Measurements from ENCODE around the gene RAD54L. TPM values are rescaled to one million over a fixed set of nuclear protein-coding genes. Genes with fewer than 3 reads are reported as not detected.
A peak's percentile ranks its signal among the peaks of the same experiment; 100 is the strongest.

RAD54L gene
- total RNA-seq, 1 donor, result 1.4 TPM

- Histone ChIP-seq H3K36me3 (ENCODE audit: insufficient read depth, low read length) (peaks cover 50% of the 10 kb centered on the region), H4K20me1 (ENCODE audit: insufficient read depth, low read length) (no peaks in the 10 kb centered on the region), H3K9me3 (ENCODE audit: low read depth, low read length) (no peaks in the 10 kb centered on the region), H3K27ac (ENCODE audit: low read depth, low read length) (no peak overlapping the region), H3K4me2 (ENCODE audit: insufficient read depth, low read length) (no peak overlapping the region), H3K4me3 (ENCODE audit: insufficient read depth, low read length) (no peak overlapping the region), H2AFZ (ENCODE audit: low read length) (no peak overlapping the region), H3K79me2 (ENCODE audit: insufficient read depth, low read length) (no peaks in the 10 kb centered on the region), H3K4me1 (ENCODE audit: insufficient read depth, low read length) (no peaks in the 10 kb centered on the region), H3K27me3 (ENCODE audit: insufficient read depth, low read length) (no peaks in the 10 kb centered on the region)
- peak; percentile 69 for DNase-seq (ENCODE audit: insufficient read length, low spot score, missing footprints)
- TF ChIP-seq CTCF (IDR thresholded peaks at IDR 0.05; ENCODE audit: extremely low read depth, low read depth, low read length), result no peak
These were observed 26.9 kb downstream of the RAD54L start for GRCh38 chr1:46274225-46275029.

- no peak for DNase-seq (ENCODE audit: insufficient read length, low spot score, missing footprints)
These were observed 27.4 kb downstream of the RAD54L start for GRCh38 chr1:46275030-46275337.

GRCh38 chr1:46277658-46278373 lies 30.3 kb downstream of the RAD54L start:
- Histone ChIP-seq H3K4me2 (ENCODE audit: insufficient read depth, low read length) (no peak overlapping the region), H3K4me3 (ENCODE audit: insufficient read depth, low read length) (no peak overlapping the region), H3K27me3 (ENCODE audit: insufficient read depth, low read length) (no peaks in the 10 kb centered on the region), H3K27ac (ENCODE audit: low read depth, low read length) (no peak overlapping the region), H2AFZ (ENCODE audit: low read length) (no peak overlapping the region), H3K9me3 (ENCODE audit: low read depth, low read length) (no peaks in the 10 kb centered on the region), H3K4me1 (ENCODE audit: insufficient read depth, low read length) (no peaks in the 10 kb centered on the region), H4K20me1 (ENCODE audit: insufficient read depth, low read length) (no peaks in the 10 kb centered on the region), H3K36me3 (ENCODE audit: insufficient read depth, low read length) (peaks cover 62% of the 10 kb centered on the region), H3K79me2 (ENCODE audit: insufficient read depth, low read length) (peaks cover 2% of the 10 kb centered on the region)
- no peak for TF ChIP-seq CTCF (IDR thresholded peaks at IDR 0.05; ENCODE audit: extremely low read depth, low read depth, low read length)
- peak; percentile 29 for DNase-seq (ENCODE audit: insufficient read length, low spot score, missing footprints)

More at GRCh38 chr1:46275030-46275337, 27.4 kb downstream of the RAD54L start:
- Histone ChIP-seq H3K79me2 (ENCODE audit: insufficient read depth, low read length) (no peaks in the 10 kb centered on the region), H3K4me2 (ENCODE audit: insufficient read depth, low read length) (no peak overlapping the region), H3K27ac (ENCODE audit: low read depth, low read length) (no peak overlapping the region), H3K9me3 (ENCODE audit: low read depth, low read length) (no peaks in the 10 kb centered on the region), H2AFZ (ENCODE audit: low read length) (no peak overlapping the region), H4K20me1 (ENCODE audit: insufficient read depth, low read length) (no peaks in the 10 kb centered on the region), H3K27me3 (ENCODE audit: insufficient read depth, low read length) (no peaks in the 10 kb centered on the region), H3K36me3 (ENCODE audit: insufficient read depth, low read length) (peaks cover 55% of the 10 kb centered on the region), H3K4me1 (ENCODE audit: insufficient read depth, low read length) (no peaks in the 10 kb centered on the region), H3K4me3 (ENCODE audit: insufficient read depth, low read length) (no peak overlapping the region)
- no peak for TF ChIP-seq CTCF (IDR thresholded peaks at IDR 0.05; ENCODE audit: extremely low read depth, low read depth, low read length)

- Histone ChIP-seq H3K4me2 (ENCODE audit: insufficient read depth, low read length) (no peak overlapping the region), H3K9me3 (ENCODE audit: low read depth, low read length) (no peaks in the 10 kb centered on the region), H3K4me1 (ENCODE audit: insufficient read depth, low read length) (no peaks in the 10 kb centered on the region), H2AFZ (ENCODE audit: low read length) (no peak overlapping the region), H4K20me1 (ENCODE audit: insufficient read depth, low read length) (no peaks in the 10 kb centered on the region), H3K27ac (ENCODE audit: low read depth, low read length) (no peak overlapping the region), H3K4me3 (ENCODE audit: insufficient read depth, low read length) (no peak overlapping the region), H3K27me3 (ENCODE audit: insufficient read depth, low read length) (no peaks in the 10 kb centered on the region), H3K36me3 (ENCODE audit: insufficient read depth, low read length) (peaks cover 66% of the 10 kb centered on the region), H3K79me2 (ENCODE audit: insufficient read depth, low read length) (peaks cover 8% of the 10 kb centered on the region)
- TF ChIP-seq CTCF (IDR thresholded peaks at IDR 0.05; ENCODE audit: extremely low read depth, low read depth, low read length), result no peak
- DNase-seq (ENCODE audit: insufficient read length, low spot score, missing footprints), result peak; percentile 43
These were observed 31.2 kb downstream of the RAD54L start for GRCh38 chr1:46278807-46279206.
